Measurements from ENCODE around the gene ABI1. TPM values are rescaled to one million over a fixed set of nuclear protein-coding genes. Genes with fewer than 3 reads are reported as not detected.
A peak's percentile ranks its signal among the peaks of the same experiment; 100 is the strongest.

The ABI1 gene
- total and polyA plus RNA-seq, 2 donors (not counting 1 experiment from before 2014, with no cell fraction given): 29.4 to 74.3 TPM

- Histone ChIP-seq H3K9ac (ENCODE audit: insufficient read depth, low read length) (no peak overlapping the region), H3K27ac (ENCODE audit: insufficient read depth, low read length) (peak overlapping the region; percentile 58), H4K20me1 (ENCODE audit: control insufficient read depth, extremely low read depth, insufficient read depth, low read length) (no peaks in the 10 kb centered on the region), H3K36me3 (ENCODE audit: control insufficient read depth, insufficient read depth, low read length) (no peaks in the 10 kb centered on the region), H3K4me2 (ENCODE audit: extremely low read depth, insufficient read depth, low read length) (no peak overlapping the region), H3K27me3 (ENCODE audit: control insufficient read depth, insufficient read depth, low read length) (no peaks in the 10 kb centered on the region), H3K4me3 (replicated peaks in 1 of 4; ENCODE audit: control extremely low read depth in 1 of 4, insufficient read depth in 1 of 4, low read depth in 3 of 4, low read length in 4 of 4) (no peak overlapping the region), H3K4me1 (ENCODE audit: control insufficient read depth, extremely low read depth, insufficient read depth, low read length) (peaks cover 12% of the 10 kb centered on the region), H3K9me3 (ENCODE audit: control insufficient read depth, insufficient read depth, low read depth, low read length) (no peaks in the 10 kb centered on the region), H3K79me2 (ENCODE audit: control insufficient read depth, insufficient read depth, low read length) (peaks cover 43% of the 10 kb centered on the region), H2AFZ (ENCODE audit: low read length) (no peak overlapping the region)
- TF ChIP-seq CTCF (conservative IDR thresholded peaks at IDR 0.05 in 1 of 2, IDR thresholded peaks at IDR 0.05 in 1 of 2; ENCODE audit: low read depth in 1 of 2, low read length in 2 of 2) (no peak), EZH2 (IDR thresholded peaks at IDR 0.05; ENCODE audit: low read length, missing control alignments) (no peak)
- peak in 1 of 2 donors; percentile 48 for DNase-seq (ENCODE audit: low read depth in 2 of 2)
Measured at GRCh38 chr10:26781797-26782196, 79.0 kb downstream of the ABI1 start.

- Histone ChIP-seq H4K20me1 (ENCODE audit: control insufficient read depth, extremely low read depth, insufficient read depth, low read length) (no peaks in the 10 kb centered on the region), H3K9ac (ENCODE audit: insufficient read depth, low read length) (no peak overlapping the region), H3K4me1 (ENCODE audit: control insufficient read depth, extremely low read depth, insufficient read depth, low read length) (peaks cover 12% of the 10 kb centered on the region), H3K9me3 (ENCODE audit: control insufficient read depth, insufficient read depth, low read depth, low read length) (no peaks in the 10 kb centered on the region), H3K36me3 (ENCODE audit: control insufficient read depth, insufficient read depth, low read length) (no peaks in the 10 kb centered on the region), H3K4me3 (replicated peaks in 1 of 4; ENCODE audit: control extremely low read depth in 1 of 4, insufficient read depth in 1 of 4, low read depth in 3 of 4, low read length in 4 of 4) (no peak overlapping the region), H3K27ac (ENCODE audit: insufficient read depth, low read length) (peak overlapping the region; percentile 58), H3K27me3 (ENCODE audit: control insufficient read depth, insufficient read depth, low read length) (no peaks in the 10 kb centered on the region), H2AFZ (ENCODE audit: low read length) (no peak overlapping the region), H3K79me2 (ENCODE audit: control insufficient read depth, insufficient read depth, low read length) (peaks cover 43% of the 10 kb centered on the region), H3K4me2 (ENCODE audit: extremely low read depth, insufficient read depth, low read length) (peak overlapping the region; percentile 29)
- TF ChIP-seq CTCF (conservative IDR thresholded peaks at IDR 0.05 in 1 of 2, IDR thresholded peaks at IDR 0.05 in 1 of 2; ENCODE audit: low read depth in 1 of 2, low read length in 2 of 2) (no peak), EZH2 (IDR thresholded peaks at IDR 0.05; ENCODE audit: low read length, missing control alignments) (no peak)
- peak; percentile 59 to 96 for DNase-seq (ENCODE audit: low read depth in 2 of 2)
Measured at GRCh38 chr10:26780793-26781601, 79.8 kb downstream of the ABI1 start.

GRCh38 chr10:26780106-26780792, 80.5 kb downstream of the ABI1 start:
- H3K79me2 ChIP-seq (ENCODE audit: control insufficient read depth, insufficient read depth, low read length): peaks cover 43% of the 10 kb centered on the region
- no peaks in the 10 kb centered on the region for H3K27me3 ChIP-seq (ENCODE audit: control insufficient read depth, insufficient read depth, low read length)
- H3K4me3 ChIP-seq (replicated peaks in 1 of 4; ENCODE audit: control extremely low read depth in 1 of 4, insufficient read depth in 1 of 4, low read depth in 3 of 4, low read length in 4 of 4): no peak overlapping the region
- no peaks in the 10 kb centered on the region for H3K9me3 ChIP-seq (ENCODE audit: control insufficient read depth, insufficient read depth, low read depth, low read length)
- TF ChIP-seq CTCF (conservative IDR thresholded peaks at IDR 0.05 in 1 of 2, IDR thresholded peaks at IDR 0.05 in 1 of 2; ENCODE audit: low read depth in 1 of 2, low read length in 2 of 2) (no peak), EZH2 (IDR thresholded peaks at IDR 0.05; ENCODE audit: low read length, missing control alignments) (no peak)
- no peak overlapping the region for H3K27ac ChIP-seq (ENCODE audit: insufficient read depth, low read length)
- H3K4me1 ChIP-seq (ENCODE audit: control insufficient read depth, extremely low read depth, insufficient read depth, low read length): peaks cover 12% of the 10 kb centered on the region
- H4K20me1 ChIP-seq (ENCODE audit: control insufficient read depth, extremely low read depth, insufficient read depth, low read length): no peaks in the 10 kb centered on the region
- no peak overlapping the region for H3K9ac ChIP-seq (ENCODE audit: insufficient read depth, low read length)
- H3K4me2 ChIP-seq (ENCODE audit: extremely low read depth, insufficient read depth, low read length): no peak overlapping the region
- no peak overlapping the region for H2AFZ ChIP-seq (ENCODE audit: low read length)
- H3K36me3 ChIP-seq (ENCODE audit: control insufficient read depth, insufficient read depth, low read length): no peaks in the 10 kb centered on the region
- DNase-seq (ENCODE audit: low read depth in 2 of 2): no peak

Data from fibroblast of lung (primary cell).